ENCODE results near the gene DPH2.

- no peak for TF ChIP-seq CTCF (IDR thresholded peaks at IDR 0.05)
- no peak for TF ChIP-seq MAX (IDR thresholded peaks at IDR 0.05)
- no peak for TF ChIP-seq POLR2A (IDR thresholded peaks at IDR 0.05; ENCODE audit: low read length)
- no peak for TF ChIP-seq BHLHE40 (IDR thresholded peaks at IDR 0.05; ENCODE audit: low read depth, low read length)
- TF ChIP-seq MAZ (IDR thresholded peaks at IDR 0.05; ENCODE audit: borderline replicate concordance, low read depth, low read length), result no peak
- TF ChIP-seq SMC3 (IDR thresholded peaks at IDR 0.05), result no peak
- no peak for TF ChIP-seq JUNB (IDR thresholded peaks at IDR 0.05)
- TF ChIP-seq RFX5 (IDR thresholded peaks at IDR 0.05), result no peak
- TF ChIP-seq ZFP36 (IDR thresholded peaks at IDR 0.05; ENCODE audit: borderline replicate concordance, partially characterized antibody), result no peak
- no peak for TF ChIP-seq CHD2 (IDR thresholded peaks at IDR 0.05; ENCODE audit: low read length, partially characterized antibody)
- TF ChIP-seq CEBPB (IDR thresholded peaks at IDR 0.05), result no peak
- no peak for TF ChIP-seq MAFK (IDR thresholded peaks at IDR 0.05; ENCODE audit: partially characterized antibody)
Observed at GRCh38 chr1:43996733-43997115, 26.9 kb downstream of the DPH2 start.
